ENCODE measurements around the gene USH2A. TPM values are rescaled to one million over a fixed set of nuclear protein-coding genes. Genes with fewer than 3 reads are reported as not detected.

Gene USH2A
- polyA plus RNA-seq, 1 of the 3 experiments (the other 2 are of a cell fraction), result under 0.01 TPM

GRCh38 chr1:215648957-215649356 lies 774.3 kb downstream of the USH2A start:
- DNase-seq, result no peak
- Histone ChIP-seq H3K9me3 (no peaks in the 10 kb centered on the region), H3K4me1 (ENCODE audit: control insufficient read depth in 1 of 2, insufficient read depth in 2 of 2, low read depth in 1 of 2, low read length in 1 of 2) (peaks cover 0 to 2% of the 10 kb centered on the region in 2 experiments; a peak in 2 of 4 replicates), H3K9me2 (no peaks in the 10 kb centered on the region), H3K27me3 (ENCODE audit: insufficient read depth) (no peaks in the 10 kb centered on the region), H3K36me3 (replicated peaks in 1 of 2; ENCODE audit: control insufficient read depth in 1 of 2, insufficient read depth in 2 of 2, low read length in 1 of 2) (no peaks in the 10 kb centered on the region), H3F3A (replicated peaks; ENCODE audit: insufficient read depth) (no peaks in the 10 kb centered on the region), H2AFZ (ENCODE audit: low read depth) (no peak overlapping the region), H3K79me2 (ENCODE audit: insufficient read depth) (no peaks in the 10 kb centered on the region), H3K9ac (no peak overlapping the region), H3K4me3 (ENCODE audit: low read depth in 2 of 2, low read length in 1 of 2) (no peak overlapping the region), H3K27ac (ENCODE audit: low read depth in 2 of 2, low read length in 1 of 2) (no peak overlapping the region), H3K4me2 (no peak overlapping the region), H4K20me1 (ENCODE audit: insufficient read depth) (no peaks in the 10 kb centered on the region)
- WGBS (ENCODE audit: low lambda C conversion rate), result 60% methylated on average over 4 of the region's 4 CpGs
- CTCF ChIA-PET, result no interaction called here
- POLR2A ChIA-PET, result no interaction called here
- TF ChIP-seq CTCF (IDR thresholded peaks at IDR 0.05) (no peak), GATA2 (CRISPR knock-in tag; IDR thresholded peaks at IDR 0.05) (no peak), FOXM1 (IDR thresholded peaks at IDR 0.05; ENCODE audit: low read depth) (no peak), FOXJ3 (CRISPR knock-in tag; IDR thresholded peaks at IDR 0.05) (no peak), CHD2 (IDR thresholded peaks at IDR 0.05; ENCODE audit: low read length, partially characterized antibody) (no peak), FOSL2 (IDR thresholded peaks at IDR 0.05; ENCODE audit: borderline replicate concordance, low read depth) (no peak), RXRA (IDR thresholded peaks at IDR 0.05; ENCODE audit: borderline replicate concordance, low read depth) (no peak), MAX (IDR thresholded peaks at IDR 0.05; ENCODE audit: low read depth) (no peak), RFX5 (IDR thresholded peaks at IDR 0.05; ENCODE audit: low read length) (no peak), MEF2A (IDR thresholded peaks at IDR 0.05; ENCODE audit: borderline replicate concordance, low read depth) (no peak), RCOR1 (IDR thresholded peaks at IDR 0.05; ENCODE audit: low read length) (no peak)
- TF ChIP-seq, protein P1, sequence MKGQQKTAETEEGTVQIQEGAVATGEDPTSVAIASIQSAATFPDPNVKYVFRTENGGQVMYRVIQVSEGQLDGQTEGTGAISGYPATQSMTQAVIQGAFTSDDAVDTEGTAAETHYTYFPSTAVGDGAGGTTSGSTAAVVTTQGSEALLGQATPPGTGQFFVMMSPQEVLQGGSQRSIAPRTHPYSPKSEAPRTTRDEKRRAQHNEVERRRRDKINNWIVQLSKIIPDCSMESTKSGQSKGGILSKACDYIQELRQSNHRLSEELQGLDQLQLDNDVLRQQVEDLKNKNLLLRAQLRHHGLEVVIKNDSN (IDR thresholded peaks at IDR 0.05; ENCODE audit: borderline replicate concordance, low read depth), result no peak
- TF ChIP-seq, protein P2, sequence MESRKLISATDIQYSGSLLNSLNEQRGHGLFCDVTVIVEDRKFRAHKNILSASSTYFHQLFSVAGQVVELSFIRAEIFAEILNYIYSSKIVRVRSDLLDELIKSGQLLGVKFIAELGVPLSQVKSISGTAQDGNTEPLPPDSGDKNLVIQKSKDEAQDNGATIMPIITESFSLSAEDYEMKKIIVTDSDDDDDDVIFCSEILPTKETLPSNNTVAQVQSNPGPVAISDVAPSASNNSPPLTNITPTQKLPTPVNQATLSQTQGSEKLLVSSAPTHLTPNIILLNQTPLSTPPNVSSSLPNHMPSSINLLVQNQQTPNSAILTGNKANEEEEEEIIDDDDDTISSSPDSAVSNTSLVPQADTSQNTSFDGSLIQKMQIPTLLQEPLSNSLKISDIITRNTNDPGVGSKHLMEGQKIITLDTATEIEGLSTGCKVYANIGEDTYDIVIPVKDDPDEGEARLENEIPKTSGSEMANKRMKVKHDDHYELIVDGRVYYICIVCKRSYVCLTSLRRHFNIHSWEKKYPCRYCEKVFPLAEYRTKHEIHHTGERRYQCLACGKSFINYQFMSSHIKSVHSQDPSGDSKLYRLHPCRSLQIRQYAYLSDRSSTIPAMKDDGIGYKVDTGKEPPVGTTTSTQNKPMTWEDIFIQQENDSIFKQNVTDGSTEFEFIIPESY (IDR thresholded peaks at IDR 0.05; ENCODE audit: borderline replicate concordance, low read depth), result no peak
- TF ChIP-seq, protein P3, sequence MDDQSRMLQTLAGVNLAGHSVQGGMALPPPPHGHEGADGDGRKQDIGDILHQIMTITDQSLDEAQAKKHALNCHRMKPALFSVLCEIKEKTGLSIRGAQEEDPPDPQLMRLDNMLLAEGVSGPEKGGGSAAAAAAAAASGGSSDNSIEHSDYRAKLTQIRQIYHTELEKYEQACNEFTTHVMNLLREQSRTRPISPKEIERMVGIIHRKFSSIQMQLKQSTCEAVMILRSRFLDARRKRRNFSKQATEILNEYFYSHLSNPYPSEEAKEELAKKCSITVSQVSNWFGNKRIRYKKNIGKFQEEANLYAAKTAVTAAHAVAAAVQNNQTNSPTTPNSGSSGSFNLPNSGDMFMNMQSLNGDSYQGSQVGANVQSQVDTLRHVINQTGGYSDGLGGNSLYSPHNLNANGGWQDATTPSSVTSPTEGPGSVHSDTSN (IDR thresholded peaks at IDR 0.05), result no peak
